Measurements from ENCODE around the gene INSIG2. TPM values are rescaled to one million over a fixed set of nuclear protein-coding genes. Genes with fewer than 3 reads are reported as not detected.

The INSIG2 gene
- total and polyA plus RNA-seq, 9 of the 15 experiments (the other 6 are each of a cell fraction or from before 2014, with no cell fraction given), result 1.5 to 34.2 (median 6.4) TPM

DNA sequence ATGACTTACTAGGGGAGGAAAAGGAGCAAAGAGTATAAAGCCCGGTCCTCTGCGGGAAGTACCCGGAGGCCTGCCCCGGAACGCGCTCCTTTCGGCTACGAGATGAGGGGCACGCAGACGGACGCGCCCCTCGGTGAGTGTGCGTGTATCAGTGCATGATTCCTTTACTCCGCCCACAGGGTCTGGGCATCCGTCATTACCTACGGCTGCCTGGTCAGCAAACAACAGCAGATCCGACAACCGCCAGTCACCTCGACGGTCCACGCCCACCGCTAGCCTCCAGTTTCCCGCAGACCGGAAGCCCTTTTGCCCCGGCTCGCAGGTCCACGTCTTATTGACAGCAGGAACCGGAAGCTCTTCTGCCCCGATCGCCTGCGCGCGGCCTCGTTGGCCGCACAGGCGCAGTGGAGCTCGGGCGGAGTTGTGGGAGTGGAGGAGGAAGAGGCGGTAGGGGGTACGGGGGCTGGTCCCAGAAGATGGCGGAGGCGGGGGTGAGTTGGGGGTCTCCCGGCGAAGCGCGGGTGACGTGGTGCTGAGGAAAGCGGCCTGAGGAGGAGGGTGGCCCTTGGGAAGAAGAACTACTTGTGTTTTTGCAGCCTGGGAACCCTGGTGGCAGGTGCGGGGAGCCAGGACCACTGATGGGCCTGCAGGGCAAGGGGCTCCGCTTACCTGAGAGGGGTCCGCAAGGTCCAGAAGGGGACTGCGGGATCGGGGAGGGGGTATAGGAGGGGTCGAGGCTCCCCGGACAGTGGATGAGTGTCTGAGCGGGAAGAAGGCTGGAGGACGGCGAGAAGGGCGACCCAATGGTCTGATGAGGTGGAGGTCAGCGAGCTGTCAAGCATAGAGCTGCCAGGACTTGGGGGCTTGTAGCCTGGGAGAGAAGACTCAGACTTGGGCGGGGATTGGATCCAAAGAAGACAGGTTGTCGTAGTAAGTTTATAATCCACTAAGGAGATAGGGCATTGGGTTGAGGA, at the start of gene INSIG2 (continued):
- TF ChIP-seq MED1 (CRISPR knock-in tag; IDR thresholded peaks at IDR 0.05; ENCODE audit: borderline replicate concordance), result no peak
- no peak for TF ChIP-seq ZNF644 (tag; IDR thresholded peaks at IDR 0.05; ENCODE audit: low read depth)
- TF ChIP-seq, protein P1, sequence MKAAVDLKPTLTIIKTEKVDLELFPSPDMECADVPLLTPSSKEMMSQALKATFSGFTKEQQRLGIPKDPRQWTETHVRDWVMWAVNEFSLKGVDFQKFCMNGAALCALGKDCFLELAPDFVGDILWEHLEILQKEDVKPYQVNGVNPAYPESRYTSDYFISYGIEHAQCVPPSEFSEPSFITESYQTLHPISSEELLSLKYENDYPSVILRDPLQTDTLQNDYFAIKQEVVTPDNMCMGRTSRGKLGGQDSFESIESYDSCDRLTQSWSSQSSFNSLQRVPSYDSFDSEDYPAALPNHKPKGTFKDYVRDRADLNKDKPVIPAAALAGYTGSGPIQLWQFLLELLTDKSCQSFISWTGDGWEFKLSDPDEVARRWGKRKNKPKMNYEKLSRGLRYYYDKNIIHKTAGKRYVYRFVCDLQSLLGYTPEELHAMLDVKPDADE (conservative IDR thresholded peaks at IDR 0.05; ENCODE audit: control insufficient read depth, low read depth, low read length), result peak; percentile 66; the same call in 1 of the 2 replicates
- no peak for TF ChIP-seq POLR3A (IDR thresholded peaks at IDR 0.05; ENCODE audit: borderline replicate concordance, extremely low read depth, insufficient read depth, insufficient read length)
- TF ChIP-seq FOXO4 (CRISPR knock-in tag; IDR thresholded peaks at IDR 0.05), result no peak
- 0 out of 2 replicates have a peak, but pooled peaks have one; percentile 28 for TF ChIP-seq BHLHE40 (IDR thresholded peaks at IDR 0.05; ENCODE audit: low read length)
- no peak for TF ChIP-seq MCM7 (IDR thresholded peaks at IDR 0.05)
- TF ChIP-seq IFI16 (CRISPR knock-in tag; IDR thresholded peaks at IDR 0.05), result no peak
- TF ChIP-seq ARID1B (IDR thresholded peaks at IDR 0.05), result peak; percentile 16
- TF ChIP-seq TFE3 (CRISPR knock-in tag; IDR thresholded peaks at IDR 0.05), result no peak
- TF ChIP-seq, protein P2, sequence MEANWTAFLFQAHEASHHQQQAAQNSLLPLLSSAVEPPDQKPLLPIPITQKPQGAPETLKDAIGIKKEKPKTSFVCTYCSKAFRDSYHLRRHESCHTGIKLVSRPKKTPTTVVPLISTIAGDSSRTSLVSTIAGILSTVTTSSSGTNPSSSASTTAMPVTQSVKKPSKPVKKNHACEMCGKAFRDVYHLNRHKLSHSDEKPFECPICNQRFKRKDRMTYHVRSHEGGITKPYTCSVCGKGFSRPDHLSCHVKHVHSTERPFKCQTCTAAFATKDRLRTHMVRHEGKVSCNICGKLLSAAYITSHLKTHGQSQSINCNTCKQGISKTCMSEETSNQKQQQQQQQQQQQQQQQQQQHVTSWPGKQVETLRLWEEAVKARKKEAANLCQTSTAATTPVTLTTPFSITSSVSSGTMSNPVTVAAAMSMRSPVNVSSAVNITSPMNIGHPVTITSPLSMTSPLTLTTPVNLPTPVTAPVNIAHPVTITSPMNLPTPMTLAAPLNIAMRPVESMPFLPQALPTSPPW (CRISPR knock-in tag; IDR thresholded peaks at IDR 0.05), result peak; percentile 64; the same call in 1 of the 2 replicates
